Neuron (in vitro differentiated cells): ENCODE measurements around the gene DOP1B.

Source experiments
- H2AFZ ChIP-seq: one replicate; pipeline ENCODE4 v1.6.1; 2013; ENCODE audit warnings: low read depth, mild to moderate bottlenecking, inconsistent platforms, low read length, moderate library complexity
- H3K27me3 ChIP-seq: one replicate; pipeline ENCODE4 v1.6.1; 2013; ENCODE audit warnings: low read length; ENCODE audit not compliant: insufficient read depth
- H3K36me3 ChIP-seq: one replicate; pipeline ENCODE4 v1.6.1; 2013; ENCODE audit warnings: low read length; ENCODE audit not compliant: insufficient read depth
- H3K4me1 ChIP-seq: one replicate; pipeline ENCODE4 v1.6.1; 2013; ENCODE audit warnings: low read length; ENCODE audit not compliant: insufficient read depth
- H3K4me3 ChIP-seq: 2 replicates; pipeline ENCODE4 v1.5.1; 2013; ENCODE audit warnings: mild to moderate bottlenecking, low read length, moderate library complexity
- H3K9me3 ChIP-seq: one replicate; pipeline ENCODE4 v1.6.1; 2013; ENCODE audit warnings: low read length

Gene DOP1B

DNA sequence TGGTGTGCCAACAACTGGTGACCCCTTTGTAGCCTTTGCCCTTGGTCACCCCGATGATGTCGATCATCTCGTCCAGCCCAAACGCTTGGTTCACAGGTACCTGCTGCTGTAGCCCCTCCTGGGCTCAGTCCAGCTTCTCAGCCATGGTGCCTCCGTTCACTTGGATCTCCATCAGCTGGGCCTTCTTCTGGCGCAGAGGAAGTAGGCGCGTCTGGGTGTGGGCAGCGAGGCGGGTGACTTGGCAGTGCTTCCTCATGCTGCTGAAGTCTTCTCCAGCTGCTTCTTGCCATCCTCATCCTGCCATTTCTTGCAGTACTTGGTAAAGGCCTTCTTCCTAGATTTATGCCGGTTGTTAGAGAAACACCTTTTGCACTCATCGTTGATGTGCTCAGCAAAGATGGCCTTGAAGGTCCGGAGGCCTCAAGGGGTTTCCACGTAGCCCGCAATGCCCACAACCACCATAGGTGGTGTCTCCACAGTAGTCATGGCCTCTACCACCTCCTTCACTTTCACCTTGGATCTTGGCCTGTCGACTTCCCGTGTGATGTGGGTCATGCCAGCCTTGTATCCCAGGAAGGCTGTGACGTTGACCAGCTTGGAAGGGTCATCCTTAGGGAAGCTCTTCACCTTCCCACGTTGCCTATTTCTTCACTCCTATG is 13.0 kb downstream of the DOP1B start:
- peaks cover 5% of the 10 kb centered on the region for H3K9me3 ChIP-seq
- H3K4me1 ChIP-seq: peaks cover 1% of the 10 kb centered on the region
- H3K27me3 ChIP-seq: no peaks in the 10 kb centered on the region
- peaks cover 29% of the 10 kb centered on the region for H3K36me3 ChIP-seq
- no peak overlapping the region for H2AFZ ChIP-seq
- H3K4me3 ChIP-seq: no peak overlapping the region

- no peaks in the 10 kb centered on the region for H3K4me1 ChIP-seq
- no peak overlapping the region for H3K4me3 ChIP-seq
- H3K27me3 ChIP-seq: no peaks in the 10 kb centered on the region
- H3K36me3 ChIP-seq: peaks cover 28% of the 10 kb centered on the region
- no peak overlapping the region for H2AFZ ChIP-seq
- peaks cover 5% of the 10 kb centered on the region for H3K9me3 ChIP-seq
Measured at GRCh38 chr21:36170823-36171222, 14.2 kb downstream of the DOP1B start.

GRCh38 chr21:36171336-36171735 is 14.7 kb downstream of the DOP1B start:
- Histone ChIP-seq H3K36me3 (peaks cover 26% of the 10 kb centered on the region), H3K4me3 (no peak overlapping the region), H3K4me1 (no peaks in the 10 kb centered on the region), H3K27me3 (no peaks in the 10 kb centered on the region), H3K9me3 (peaks cover 5% of the 10 kb centered on the region), H2AFZ (no peak overlapping the region)

- Histone ChIP-seq H3K4me3 (no peak overlapping the region), H2AFZ (no peak overlapping the region), H3K36me3 (peaks cover 23% of the 10 kb centered on the region), H3K27me3 (no peaks in the 10 kb centered on the region), H3K9me3 (peaks cover 5% of the 10 kb centered on the region), H3K4me1 (no peaks in the 10 kb centered on the region)
Measured at GRCh38 chr21:36171741-36172331, 15.2 kb downstream of the DOP1B start.

GRCh38 chr21:36174780-36175179 is 18.2 kb downstream of the DOP1B start:
- H3K27me3 ChIP-seq: no peaks in the 10 kb centered on the region
- no peak overlapping the region for H2AFZ ChIP-seq
- no peak overlapping the region for H3K4me3 ChIP-seq
- peaks cover 3% of the 10 kb centered on the region for H3K9me3 ChIP-seq
- H3K36me3 ChIP-seq: peaks cover 16% of the 10 kb centered on the region
- no peaks in the 10 kb centered on the region for H3K4me1 ChIP-seq

DNA sequence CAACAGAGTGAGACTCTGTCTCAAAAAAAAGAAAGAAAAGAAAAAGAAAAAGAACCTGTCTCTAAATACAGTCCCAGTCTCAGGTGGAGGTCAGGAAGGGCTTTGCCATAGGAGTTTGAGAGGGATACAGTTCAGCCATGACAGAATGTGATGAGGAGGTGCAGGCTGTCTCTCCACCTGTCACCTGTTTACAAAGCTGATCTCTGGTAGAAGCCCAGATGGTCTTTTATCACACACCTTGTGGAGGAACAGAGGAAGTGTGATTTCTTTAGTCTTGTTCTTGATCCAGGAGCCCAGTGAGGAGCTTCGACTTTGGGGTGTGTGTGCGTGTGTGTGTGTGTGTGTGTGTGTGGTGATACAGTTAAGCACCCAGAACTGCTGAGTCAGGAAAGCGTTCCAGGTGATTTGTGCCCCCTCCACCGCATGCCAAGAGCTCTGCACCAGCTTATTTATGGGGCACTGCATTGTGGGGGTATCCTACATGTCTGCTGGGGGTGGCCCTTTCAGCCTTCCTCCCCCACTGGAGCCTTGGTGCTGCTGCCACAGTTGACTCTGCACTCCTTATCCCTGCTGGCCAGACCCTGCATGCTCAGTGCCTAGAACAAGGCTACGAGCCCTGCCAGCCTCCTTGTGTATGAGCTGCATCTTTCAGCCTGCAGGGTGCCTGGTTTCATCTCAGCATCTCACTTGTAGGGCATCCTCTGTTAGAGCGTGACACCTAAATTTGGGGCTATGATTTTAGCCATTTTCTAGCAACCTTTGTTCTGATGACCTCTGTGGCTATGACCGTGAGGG is 19.3 kb downstream of the DOP1B start:
- Histone ChIP-seq H3K4me3 (no peak overlapping the region), H3K4me1 (no peaks in the 10 kb centered on the region), H3K36me3 (peaks cover 10% of the 10 kb centered on the region), H3K27me3 (no peaks in the 10 kb centered on the region), H2AFZ (no peak overlapping the region), H3K9me3 (peaks cover 4% of the 10 kb centered on the region)

DNA sequence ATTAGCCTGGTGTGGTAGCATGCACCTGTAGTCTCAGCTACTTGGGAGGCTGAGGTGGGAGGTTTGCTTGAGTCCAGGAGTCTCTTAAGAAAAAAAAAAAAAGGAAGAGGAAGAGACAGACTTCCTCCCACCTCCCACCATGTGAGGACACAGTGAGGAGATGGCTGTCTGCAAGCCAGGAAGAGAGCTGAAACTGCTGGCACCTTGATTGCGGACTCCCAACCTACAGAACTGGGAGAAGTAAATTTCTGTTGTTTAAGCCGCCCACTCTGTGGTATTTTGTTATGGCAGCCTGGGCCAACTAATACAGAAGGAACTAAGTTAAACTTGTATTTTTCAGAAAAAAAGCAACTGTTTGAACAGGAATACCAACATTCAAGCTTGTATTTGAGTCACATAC is 21.7 kb downstream of the DOP1B start:
- H3K9me3 ChIP-seq: peaks cover 4% of the 10 kb centered on the region
- H3K27me3 ChIP-seq: no peaks in the 10 kb centered on the region
- peaks cover 6% of the 10 kb centered on the region for H3K36me3 ChIP-seq
- H2AFZ ChIP-seq: no peak overlapping the region
- no peak overlapping the region for H3K4me3 ChIP-seq
- no peaks in the 10 kb centered on the region for H3K4me1 ChIP-seq

GRCh38 chr21:36179145-36179544 is 22.5 kb downstream of the DOP1B start:
- Histone ChIP-seq H3K36me3 (peaks cover 6% of the 10 kb centered on the region), H3K27me3 (no peaks in the 10 kb centered on the region), H2AFZ (no peak overlapping the region)

DNA sequence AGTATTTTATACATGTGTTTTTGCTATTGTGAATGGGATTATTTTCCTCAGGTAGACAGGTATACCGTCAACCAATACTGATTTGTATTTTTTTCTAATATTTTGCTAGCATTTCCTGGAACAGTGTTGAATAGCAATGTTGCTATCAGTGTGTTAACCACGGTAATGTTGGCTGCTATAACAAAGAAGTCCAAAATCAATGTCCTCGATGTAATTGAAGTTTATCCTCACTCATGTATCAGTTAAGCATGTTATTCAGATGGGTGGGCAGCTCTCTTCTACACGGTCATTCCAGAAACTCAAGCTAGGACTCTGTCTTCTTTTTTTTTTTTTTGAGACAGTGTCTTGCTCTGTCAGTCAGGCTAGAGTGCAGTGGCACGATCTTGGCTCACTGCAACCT is 24.3 kb downstream of the DOP1B start:
- Histone ChIP-seq H3K36me3 (peaks cover 6% of the 10 kb centered on the region), H3K27me3 (no peaks in the 10 kb centered on the region), H3K4me3 (no peak overlapping the region)

More at GRCh38 chr21:36179145-36179544, 22.5 kb downstream of the DOP1B start:
- Histone ChIP-seq H3K4me1 (no peaks in the 10 kb centered on the region), H3K4me3 (no peak overlapping the region), H3K9me3 (peaks cover 4% of the 10 kb centered on the region)

GRCh38 chr21:36183144-36183795 is 26.6 kb downstream of the DOP1B start:
- Histone ChIP-seq H3K36me3 (peaks cover 3% of the 10 kb centered on the region), H3K4me3 (no peak overlapping the region), H2AFZ (no peak overlapping the region), H3K27me3 (no peaks in the 10 kb centered on the region), H3K9me3 (peaks cover 4% of the 10 kb centered on the region), H3K4me1 (peaks cover under 1% of the 10 kb centered on the region)

More for the DNA sequence above, 24.3 kb downstream of the DOP1B start:
- Histone ChIP-seq H3K4me1 (no peaks in the 10 kb centered on the region), H2AFZ (no peak overlapping the region), H3K9me3 (peaks cover 4% of the 10 kb centered on the region)

GRCh38 chr21:36184545-36184944 is 27.9 kb downstream of the DOP1B start:
- H2AFZ ChIP-seq: no peak overlapping the region
- no peak overlapping the region for H3K4me3 ChIP-seq
- peaks cover 3% of the 10 kb centered on the region for H3K9me3 ChIP-seq
- no peaks in the 10 kb centered on the region for H3K27me3 ChIP-seq
- no peaks in the 10 kb centered on the region for H3K36me3 ChIP-seq
- H3K4me1 ChIP-seq: peaks cover 8% of the 10 kb centered on the region

DNA sequence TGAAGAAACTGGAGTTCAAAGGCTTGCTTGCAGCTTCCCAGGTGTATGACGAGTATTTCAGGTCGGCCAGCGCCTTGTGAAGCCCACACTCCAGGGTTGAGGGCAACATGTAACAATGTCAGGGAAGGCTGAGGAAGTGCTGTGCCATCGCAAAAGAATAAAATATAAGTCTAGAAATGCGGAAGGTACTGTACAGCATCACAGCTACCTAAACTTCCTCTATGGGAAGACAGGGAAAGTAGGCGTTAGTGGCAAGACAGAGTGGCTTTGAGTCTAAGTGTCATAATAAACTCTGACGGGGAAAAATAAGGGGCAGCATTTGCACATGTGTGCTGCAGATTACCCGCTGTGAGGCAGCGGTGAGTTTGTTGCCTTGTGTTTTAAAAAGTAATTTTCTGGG is 28.9 kb downstream of the DOP1B start:
- Histone ChIP-seq H3K9me3 (no peaks in the 10 kb centered on the region), H3K27me3 (no peaks in the 10 kb centered on the region), H3K4me1 (peaks cover 8% of the 10 kb centered on the region), H3K4me3 (no peak overlapping the region), H3K36me3 (no peaks in the 10 kb centered on the region), H2AFZ (no peak overlapping the region)

DNA sequence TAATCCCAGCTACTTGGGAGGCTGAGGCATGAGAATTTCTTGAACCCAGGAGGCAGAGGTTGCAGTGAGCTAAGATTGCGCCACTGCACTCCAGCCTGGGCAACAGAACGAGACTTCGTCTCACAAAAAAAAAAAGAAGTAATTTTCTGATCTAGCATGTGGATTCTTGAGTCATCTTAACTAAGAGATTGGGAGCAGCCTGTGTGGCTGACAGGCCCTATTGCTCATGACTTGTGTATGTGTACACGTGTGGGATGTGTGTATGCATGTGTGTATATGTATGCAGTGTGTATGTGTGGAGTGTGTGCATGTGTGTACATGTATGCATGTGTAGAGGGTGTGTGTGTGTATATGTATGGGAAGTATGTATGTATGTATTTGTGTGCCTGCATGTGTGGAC is 29.5 kb downstream of the DOP1B start:
- no peaks in the 10 kb centered on the region for H3K9me3 ChIP-seq
- no peak overlapping the region for H3K4me3 ChIP-seq
- no peaks in the 10 kb centered on the region for H3K36me3 ChIP-seq
- peaks cover 8% of the 10 kb centered on the region for H3K4me1 ChIP-seq
- no peak overlapping the region for H2AFZ ChIP-seq
- no peaks in the 10 kb centered on the region for H3K27me3 ChIP-seq
